OCI-LY7 (cell line): Measurements from ENCODE around the gene FERMT3. TPM values are rescaled to one million over a fixed set of nuclear protein-coding genes. Genes with fewer than 3 reads are reported as not detected.

ENCODE experiments used
- BruUV-seq: library from RNA; stranded (reverse); fragments of 400-500 nt; replicated peaks from 2 replicates; lab custom pipeline; 2021; lab: Mats Ljungman, UMichigan
- CTCF ChIA-PET: fragments of 300-600 bp; sonication (Branson Sonifier 250); formaldehyde crosslinking; loops from one replicate; lab custom pipeline; 2022; ENCODE audit warnings: antibody characterized with exemption; ENCODE audit not compliant: unreplicated experiment; lab: Charles Lee
- POLR2A ChIA-PET: fragments of 300-600 bp; sonication (Branson Sonifier 250); formaldehyde crosslinking; loops from one replicate; lab custom pipeline; 2022; ENCODE audit warnings: antibody characterized with exemption; lab: Charles Lee
- DNase-seq: peaks from one replicate; pipeline ENCODE4 v3.0.0-alpha.2; 2015; ENCODE audit warnings: low spot score
- H2AFZ ChIP-seq: fragments of 200-600 bp; sonication (generic), shearing (Covaris generic); 2 replicates; pipeline ENCODE4 v1.6.1; 2014; ENCODE audit warnings: mild to moderate bottlenecking, antibody characterized with exemption, low read length, moderate library complexity
- H3K27ac ChIP-seq: fragments of 200-600 bp; sonication (generic); 2 replicates; pipeline ENCODE4 v1.5.1; 2014; ENCODE audit warnings: mixed run types, low read depth, mild to moderate bottlenecking, moderate library complexity, low read length, inconsistent platforms; ENCODE audit not compliant: poor library complexity, severe bottlenecking
- H3K36me3 ChIP-seq: fragments of 200-600 bp; sonication (generic); 2 replicates; pipeline ENCODE4 v1.6.1; 2014; ENCODE audit warnings: mild to moderate bottlenecking, antibody characterized with exemption, low read length, moderate library complexity, mixed read lengths; ENCODE audit not compliant: insufficient read depth
- H3K4me1 ChIP-seq: fragments of 200-600 bp; sonication (generic); 2 replicates; pipeline ENCODE4 v1.5.1; 2014; ENCODE audit warnings: mild to moderate bottlenecking, low read length; ENCODE audit not compliant: insufficient read depth, poor library complexity, severe bottlenecking
- H3K4me2 ChIP-seq: fragments of 200-600 bp; sonication (generic); 2 replicates; pipeline ENCODE4 v1.6.1; 2014; ENCODE audit warnings: mild to moderate bottlenecking, low read length
- H3K4me3 ChIP-seq: fragments of 200-600 bp; sonication (generic); 2 replicates; pipeline ENCODE4 v1.5.1; 2014; ENCODE audit warnings: mild to moderate bottlenecking, low read depth, low read length; ENCODE audit not compliant: poor library complexity, severe bottlenecking
- H3K79me2 ChIP-seq: fragments of 200-600 bp; sonication (generic); 2 replicates; pipeline ENCODE4 v1.6.1; 2016; ENCODE audit warnings: low read depth, mild to moderate bottlenecking, low read length, moderate library complexity, mixed read lengths; ENCODE audit not compliant: insufficient read depth
- H3K9me2 ChIP-seq: fragments of 200-600 bp; sonication (generic); 2 replicates; pipeline ENCODE4 v1.6.1; 2016; ENCODE audit warnings: mild to moderate bottlenecking, low read length, mixed read lengths; ENCODE audit not compliant: insufficient read depth
- H3K9me3 ChIP-seq: fragments of 200-600 bp; sonication (generic); 2 replicates; pipeline ENCODE4 v1.6.1; 2014; ENCODE audit warnings: mild to moderate bottlenecking, mixed run types, low read length, mixed read lengths
- H4K20me1 ChIP-seq: fragments of 200-600 bp; sonication (generic); 2 replicates; pipeline ENCODE4 v1.6.1; 2014; ENCODE audit warnings: mild to moderate bottlenecking, antibody characterized with exemption, low read length, moderate library complexity, mixed read lengths; ENCODE audit not compliant: insufficient read depth
- EZH2phosphoT487 ChIP-seq: fragments of 200-600 bp; sonication (generic); IDR thresholded peaks from 2 replicates; pipeline ENCODE4 v1.6.1; 2018; ENCODE audit warnings: low read depth, borderline replicate concordance, mild to moderate bottlenecking, mixed run types, antibody characterized with exemption, low read length, moderate library complexity, mixed read lengths
- intact Hi-C: fragments of 100-400 bp; cut with micrococcal nuclease; formaldehyde crosslinking; loops from one replicate; pipeline ENCODE4 v1.10.0; 2022; ENCODE audit not compliant: unreplicated experiment
- total RNA-seq, 2 experiments: library from RNA; depleted of rRNA in 1 of 2; stranded (reverse); fragments of >200 nt in 1 of 2; shearing (Covaris generic) in 1 of 2; gene quantifications; 2 replicates each; pipeline ENCODE4 v1.2.3, GENCODE V29; 2014 to 2022
- TF ChIP-seq, protein P1 (sequence below): fragments of 200-600 bp; sonication (generic); conservative IDR thresholded peaks from 2 replicates; pipeline ENCODE4 v1.5.1; 2014; ENCODE audit warnings: mild to moderate bottlenecking, antibody characterized with exemption, low read length, moderate library complexity, mixed read lengths

FERMT3 gene
- total RNA-seq, 2 experiments from 2014 or later = 120 to 201 TPM

DNA sequence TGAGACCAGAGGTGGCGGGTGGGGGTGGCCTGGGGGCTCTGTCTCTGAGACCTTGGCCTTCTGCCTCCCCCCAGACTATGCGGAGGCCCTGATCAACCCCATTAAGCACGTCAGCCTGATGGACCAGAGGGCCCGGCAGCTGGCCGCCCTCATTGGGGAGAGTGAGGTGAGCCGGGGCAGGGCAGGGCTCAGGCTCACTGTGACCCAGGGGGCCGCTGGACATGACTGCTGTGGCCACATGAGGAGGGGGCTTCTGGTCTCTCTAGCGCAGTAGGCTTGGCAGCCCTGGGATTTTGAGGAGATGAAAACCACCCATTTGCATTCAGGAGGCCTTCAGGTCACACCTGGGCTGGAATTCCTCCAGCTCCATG, 57.4 kb downstream of the FERMT3 start:
- no peaks in the 10 kb centered on the region for H3K36me3 ChIP-seq
- intact Hi-C loops = no loop called here
- no peak overlapping the region for H3K27ac ChIP-seq
- ChIA-PET POLR2A (no interaction called here), CTCF (no interaction called here)
- BruUV-seq = no TSS peak
- DNase-seq = no peak
- H2AFZ ChIP-seq = no peak overlapping the region
- H3K9me3 ChIP-seq = no peaks in the 10 kb centered on the region
- TF ChIP-seq EZH2phosphoT487 = no peak
- H3K4me3 ChIP-seq = no peak overlapping the region
- H4K20me1 ChIP-seq = no peaks in the 10 kb centered on the region
- no peaks in the 10 kb centered on the region for H3K9me2 ChIP-seq
- H3K4me2 ChIP-seq = no peak overlapping the region
- peaks cover 18% of the 10 kb centered on the region for H3K4me1 ChIP-seq
- H3K79me2 ChIP-seq = no peaks in the 10 kb centered on the region

GRCh38 chr11:64264371-64264852, 57.9 kb downstream of the FERMT3 start:
- no peaks in the 10 kb centered on the region for H3K9me3 ChIP-seq
- H3K27ac ChIP-seq = no peak overlapping the region
- no peak for DNase-seq
- no peaks in the 10 kb centered on the region for H3K36me3 ChIP-seq
- ChIA-PET CTCF (no interaction called here), POLR2A (interaction anchor here (0.8 kb wide), 1 partner anchor 19 kb away, joined by 3 read pairs; no protein-coding TSS in a partner anchor)
- BruUV-seq = no TSS peak
- intact Hi-C loops = no loop called here
- TF ChIP-seq, protein P1, sequence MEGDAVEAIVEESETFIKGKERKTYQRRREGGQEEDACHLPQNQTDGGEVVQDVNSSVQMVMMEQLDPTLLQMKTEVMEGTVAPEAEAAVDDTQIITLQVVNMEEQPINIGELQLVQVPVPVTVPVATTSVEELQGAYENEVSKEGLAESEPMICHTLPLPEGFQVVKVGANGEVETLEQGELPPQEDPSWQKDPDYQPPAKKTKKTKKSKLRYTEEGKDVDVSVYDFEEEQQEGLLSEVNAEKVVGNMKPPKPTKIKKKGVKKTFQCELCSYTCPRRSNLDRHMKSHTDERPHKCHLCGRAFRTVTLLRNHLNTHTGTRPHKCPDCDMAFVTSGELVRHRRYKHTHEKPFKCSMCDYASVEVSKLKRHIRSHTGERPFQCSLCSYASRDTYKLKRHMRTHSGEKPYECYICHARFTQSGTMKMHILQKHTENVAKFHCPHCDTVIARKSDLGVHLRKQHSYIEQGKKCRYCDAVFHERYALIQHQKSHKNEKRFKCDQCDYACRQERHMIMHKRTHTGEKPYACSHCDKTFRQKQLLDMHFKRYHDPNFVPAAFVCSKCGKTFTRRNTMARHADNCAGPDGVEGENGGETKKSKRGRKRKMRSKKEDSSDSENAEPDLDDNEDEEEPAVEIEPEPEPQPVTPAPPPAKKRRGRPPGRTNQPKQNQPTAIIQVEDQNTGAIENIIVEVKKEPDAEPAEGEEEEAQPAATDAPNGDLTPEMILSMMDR = no peak
- TF ChIP-seq EZH2phosphoT487 = no peak
- no peak overlapping the region for H2AFZ ChIP-seq
- H3K4me2 ChIP-seq = no peak overlapping the region
- no peak overlapping the region for H3K4me3 ChIP-seq
- H4K20me1 ChIP-seq = no peaks in the 10 kb centered on the region
- H3K9me2 ChIP-seq = no peaks in the 10 kb centered on the region
- H3K4me1 ChIP-seq = peaks cover 18% of the 10 kb centered on the region
- no peaks in the 10 kb centered on the region for H3K79me2 ChIP-seq

DNA sequence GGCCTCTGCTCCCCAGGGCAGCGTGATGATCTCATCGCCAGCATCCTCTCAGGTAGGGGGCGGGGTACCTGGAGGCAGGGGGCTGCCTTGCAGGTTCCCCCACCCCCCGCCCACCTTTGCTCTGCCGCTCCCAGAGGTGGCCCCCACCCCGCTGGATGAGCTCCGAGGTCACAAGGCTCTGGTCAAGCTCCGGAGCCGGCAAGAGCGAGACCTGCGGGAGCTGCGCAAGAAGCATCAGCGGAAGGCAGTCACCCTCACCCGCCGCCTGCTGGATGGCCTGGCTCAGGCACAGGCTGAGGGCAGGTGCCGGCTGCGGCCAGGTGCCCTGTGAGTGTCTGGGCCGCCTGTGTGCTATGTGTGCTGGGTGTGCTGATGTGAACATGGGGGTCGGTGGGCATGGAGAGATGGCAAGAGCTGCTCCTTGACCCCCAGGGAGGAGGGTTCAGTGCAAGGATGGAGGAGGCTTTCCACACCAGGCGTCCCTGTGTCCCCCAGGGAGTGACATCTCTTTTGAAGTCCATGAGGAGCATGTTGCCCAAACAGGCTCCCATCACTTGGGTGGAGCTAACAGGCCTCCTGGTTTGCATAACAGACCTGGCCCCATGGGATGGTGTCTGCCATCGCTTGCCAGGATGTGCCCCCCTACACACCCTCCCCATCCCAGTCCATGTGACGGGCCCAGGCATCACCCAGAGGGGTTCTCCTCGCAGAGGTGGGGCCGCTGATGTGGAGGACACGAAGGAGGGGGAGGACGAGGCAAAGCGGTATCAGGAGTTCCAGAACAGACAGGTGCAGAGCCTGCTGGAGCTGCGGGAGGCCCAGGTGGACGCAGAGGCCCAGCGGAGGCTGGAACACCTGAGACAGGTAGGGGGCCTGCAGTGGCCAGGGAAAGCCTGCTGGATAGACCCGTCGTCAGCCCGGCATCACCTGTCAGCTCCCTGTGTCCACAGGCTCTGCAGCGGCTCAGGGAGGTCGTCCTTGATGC, 58.9 kb downstream of the FERMT3 start:
- Histone ChIP-seq H3K9me3 (no peaks in the 10 kb centered on the region), H3K4me3 (no peak overlapping the region), H3K79me2 (no peaks in the 10 kb centered on the region), H3K36me3 (no peaks in the 10 kb centered on the region), H3K4me2 (no peak overlapping the region), H3K27ac (no peak overlapping the region), H3K9me2 (no peaks in the 10 kb centered on the region), H3K4me1 (peaks cover 18% of the 10 kb centered on the region), H4K20me1 (no peaks in the 10 kb centered on the region), H2AFZ (no peak overlapping the region)
- ChIA-PET CTCF (no interaction called here), POLR2A (interaction anchor here (0.8 to 1.0 kb wide), 2 partner anchors 18 to 20 kb away, joined by 3 read pairs; no protein-coding TSS in a partner anchor)
- TF ChIP-seq, protein P1 = no peak
- no peak for TF ChIP-seq EZH2phosphoT487
- BruUV-seq = no TSS peak
- no peak for DNase-seq
- intact Hi-C loops = no loop called here
